GM19463 (cell line): ENCODE results near the gene ACBD3.

Experiments
- ATAC-seq: cut with Tn5 transposase; IDR thresholded peaks from one replicate; pipeline ENCODE4 v1.9.1; 2021; ENCODE audit warnings: mild to moderate bottlenecking, moderate library complexity; ENCODE audit not compliant: unreplicated experiment

ACBD3 gene

GRCh38 chr1:226202246-226202645 is 15.7 kb upstream of the ACBD3 start:
- ATAC-seq, result no peak

- peak; percentile 49 for ATAC-seq
Observed at GRCh38 chr1:226201029-226201593, 14.6 kb upstream of the ACBD3 start.

- no peak for ATAC-seq
Observed at GRCh38 chr1:226199971-226200370, 13.4 kb upstream of the ACBD3 start.

GRCh38 chr1:226195144-226195543 is 8.6 kb upstream of the ACBD3 start:
- ATAC-seq, result no peak

- no peak for ATAC-seq
Observed at GRCh38 chr1:226187380-226187779, 839 bp upstream of the ACBD3 start.

- no peak for ATAC-seq
Observed at GRCh38 chr1:226187019-226187322, 430 bp upstream of the ACBD3 start.

GRCh38 chr1:226185141-226186036 is 1.2 kb downstream of the ACBD3 start:
- ATAC-seq, result no peak

- no peak for ATAC-seq
Observed at GRCh38 chr1:226181996-226182714, 4.4 kb downstream of the ACBD3 start.

- no peak for ATAC-seq
Observed at GRCh38 chr1:226176870-226177269, 9.7 kb downstream of the ACBD3 start.

- no peak for ATAC-seq
Observed at GRCh38 chr1:226172589-226172988, 14.0 kb downstream of the ACBD3 start.

- ATAC-seq, result no peak
Observed at GRCh38 chr1:226166341-226166740, 20.2 kb downstream of the ACBD3 start.

GRCh38 chr1:226164154-226164553 is 22.4 kb downstream of the ACBD3 start:
- ATAC-seq, result no peak

GRCh38 chr1:226162898-226163297 is 23.6 kb downstream of the ACBD3 start:
- no peak for ATAC-seq

GRCh38 chr1:226158983-226159382 is 27.6 kb downstream of the ACBD3 start:
- ATAC-seq, result no peak

GRCh38 chr1:226158457-226158856 is 28.1 kb downstream of the ACBD3 start:
- ATAC-seq, result no peak

- ATAC-seq, result no peak
Observed at GRCh38 chr1:226157761-226158316, 28.7 kb downstream of the ACBD3 start.

GRCh38 chr1:226154593-226154992 is 31.9 kb downstream of the ACBD3 start:
- no peak for ATAC-seq

- ATAC-seq, result no peak
Observed at GRCh38 chr1:226149806-226150205, 36.7 kb downstream of the ACBD3 start.

- ATAC-seq, result no peak
Observed at GRCh38 chr1:226148121-226148648, 38.4 kb downstream of the ACBD3 start.

- no peak for ATAC-seq
Observed at GRCh38 chr1:226144045-226144444, 42.5 kb downstream of the ACBD3 start.

GRCh38 chr1:226135709-226136108 is 50.8 kb downstream of the ACBD3 start:
- no peak for ATAC-seq
